ENCODE results near the gene TYMP.

Gene TYMP

DNA sequence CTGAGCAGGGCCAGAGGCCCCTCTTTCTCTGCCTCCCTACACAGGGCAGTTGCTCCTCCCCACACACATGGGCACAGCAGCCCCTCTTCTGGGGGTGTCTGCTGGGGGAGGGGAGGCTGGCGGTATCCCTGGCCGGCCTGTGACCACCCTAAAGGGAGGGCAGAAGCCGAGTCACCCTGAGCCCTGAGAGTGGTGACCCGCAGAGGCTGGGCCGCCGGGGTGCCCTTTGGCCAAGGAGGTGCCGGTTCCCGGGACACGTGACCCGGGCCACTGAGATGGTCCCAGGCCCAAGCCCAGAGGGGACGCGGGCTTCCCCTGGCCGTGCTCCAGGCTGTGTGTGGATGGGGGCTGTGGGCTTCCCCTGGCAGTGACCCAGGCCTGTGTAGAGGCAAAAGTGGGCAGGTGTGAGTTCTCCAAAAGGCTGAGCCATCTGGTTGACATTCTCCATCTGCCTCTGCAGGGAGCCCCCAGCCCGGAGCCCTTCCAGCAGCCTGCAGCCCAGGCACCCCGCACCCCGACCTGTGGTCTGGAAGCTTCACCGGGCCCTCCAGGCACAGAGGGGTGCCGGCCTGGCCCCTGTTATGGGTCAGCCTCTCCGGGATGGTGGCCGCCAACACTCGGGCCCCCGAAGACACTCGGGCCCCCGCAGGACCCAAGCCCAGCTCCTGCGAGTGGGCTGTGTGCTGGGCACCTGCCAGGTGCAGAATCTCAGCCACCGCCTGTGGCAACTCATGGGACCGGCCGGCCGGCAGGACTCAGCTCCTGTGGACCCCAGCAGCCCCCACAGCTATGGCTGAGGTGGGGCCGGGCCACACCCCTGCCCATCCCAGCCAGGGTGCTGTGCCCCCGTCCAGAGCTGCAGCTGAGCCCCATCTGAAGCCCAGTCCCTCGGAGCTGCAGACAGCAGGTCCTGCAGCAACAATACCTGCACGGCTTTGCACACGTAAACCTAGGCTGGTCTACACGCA, 47.4 kb downstream of the TYMP start:
- H3K9me2 ChIP-seq (replicated peaks; ENCODE audit: insufficient read depth, low read length), result no peaks in the 10 kb centered on the region
- TF ChIP-seq EZH2phosphoT487 (conservative IDR thresholded peaks at IDR 0.05; ENCODE audit: low read length), result no peak
- TF ChIP-seq CTCF (IDR thresholded peaks at IDR 0.05; ENCODE audit: insufficient read depth, low read length, poor library complexity, severe bottlenecking), result no peak
- H2AFZ ChIP-seq (ENCODE audit: low read depth, low read length, severe bottlenecking), result no peak overlapping the region
- peaks cover 11% of the 10 kb centered on the region; the same call in 1 of the 2 replicates for H3F3A ChIP-seq (ENCODE audit: insufficient read depth)
- H3K4me2 ChIP-seq (ENCODE audit: low read depth, low read length, poor library complexity, severe bottlenecking), result peak overlapping the region; percentile 56
- H3K27me3 ChIP-seq (ENCODE audit: low read length), result no peaks in the 10 kb centered on the region
- H3K36me3 ChIP-seq (ENCODE audit: low read length), result no peaks in the 10 kb centered on the region
- peak overlapping the region; percentile 49 for H3K4me3 ChIP-seq (ENCODE audit: insufficient read depth, low read length, poor library complexity, severe bottlenecking)
- no peaks in the 10 kb centered on the region for H3K79me2 ChIP-seq (ENCODE audit: insufficient read depth, low read length)
- no peaks in the 10 kb centered on the region for H3K9me3 ChIP-seq (ENCODE audit: insufficient read depth, low read length)
- peak overlapping the region; percentile 60 for H3K9ac ChIP-seq (ENCODE audit: low read length)
- H4K20me1 ChIP-seq (ENCODE audit: low read depth, low read length), result no peaks in the 10 kb centered on the region
- H3K27ac ChIP-seq (ENCODE audit: low read depth, low read length), result no peak overlapping the region

DNA sequence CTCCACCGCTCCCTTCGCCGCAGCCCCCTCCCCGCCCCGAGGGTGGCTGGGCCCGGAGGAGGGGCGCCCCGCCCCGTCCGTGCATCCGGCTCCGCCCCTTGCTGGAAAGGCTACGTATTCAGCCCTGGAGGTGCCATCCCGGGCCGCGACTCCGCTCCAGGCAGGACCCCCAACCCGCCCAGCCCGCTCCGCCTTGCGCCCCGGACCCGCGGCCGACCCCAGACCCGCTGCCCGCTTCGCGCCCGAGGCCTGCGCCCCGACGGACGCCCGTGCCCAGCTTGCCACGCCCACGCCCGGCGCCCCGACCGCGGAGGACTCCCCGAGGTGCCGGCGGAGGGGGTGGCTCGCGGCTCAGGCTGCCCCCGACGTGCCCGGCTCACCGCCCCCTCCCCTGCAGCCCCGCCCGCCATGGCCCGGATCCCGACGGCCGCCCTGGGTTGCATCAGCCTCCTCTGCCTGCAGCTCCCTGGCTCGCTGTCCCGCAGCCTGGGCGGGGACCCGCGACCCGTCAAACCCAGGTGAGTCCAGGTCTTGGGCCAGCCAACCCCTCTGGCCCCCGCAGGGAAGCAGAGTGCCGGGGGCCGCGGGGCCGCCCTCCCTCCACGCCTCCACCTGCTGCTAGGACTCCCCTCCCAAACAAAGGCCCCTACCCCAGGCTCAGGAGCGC, 48.2 kb downstream of the TYMP start, which contains the start of gene ADM2:
Gene ADM2, plus strand, starts transcription at position 104 of the 667 bp plus-strand sequence. Its CDS starts 305 bp downstream, at position 409.
- Histone ChIP-seq H3K27ac (ENCODE audit: low read depth, low read length) (no peak within 1 kb of the TSS), H2AFZ (ENCODE audit: low read depth, low read length, severe bottlenecking) (no peak within 1 kb of the TSS), H3K4me2 (ENCODE audit: low read depth, low read length, poor library complexity, severe bottlenecking) (peak within 1 kb of the TSS; percentile 56), H3K27me3 (ENCODE audit: low read length) (no peaks in the 10 kb centered on the region), H3K4me3 (ENCODE audit: insufficient read depth, low read length, poor library complexity, severe bottlenecking) (peak within 1 kb of the TSS; percentile 49), H3K9me3 (ENCODE audit: insufficient read depth, low read length) (no peaks in the 10 kb centered on the region), H3K36me3 (ENCODE audit: low read length) (no peaks in the 10 kb centered on the region), H3K9me2 (replicated peaks; ENCODE audit: insufficient read depth, low read length) (no peaks in the 10 kb centered on the region), H4K20me1 (ENCODE audit: low read depth, low read length) (no peaks in the 10 kb centered on the region), H3K79me2 (ENCODE audit: insufficient read depth, low read length) (no peaks in the 10 kb centered on the region), H3K9ac (ENCODE audit: low read length) (peak within 1 kb of the TSS; percentile 60), H3F3A (ENCODE audit: insufficient read depth) (peaks cover 11% of the 10 kb centered on the region; the same call in 1 of the 2 replicates)
- TF ChIP-seq EZH2phosphoT487 (conservative IDR thresholded peaks at IDR 0.05; ENCODE audit: low read length), result no peak
- no peak for TF ChIP-seq CTCF (IDR thresholded peaks at IDR 0.05; ENCODE audit: insufficient read depth, low read length, poor library complexity, severe bottlenecking)

DNA sequence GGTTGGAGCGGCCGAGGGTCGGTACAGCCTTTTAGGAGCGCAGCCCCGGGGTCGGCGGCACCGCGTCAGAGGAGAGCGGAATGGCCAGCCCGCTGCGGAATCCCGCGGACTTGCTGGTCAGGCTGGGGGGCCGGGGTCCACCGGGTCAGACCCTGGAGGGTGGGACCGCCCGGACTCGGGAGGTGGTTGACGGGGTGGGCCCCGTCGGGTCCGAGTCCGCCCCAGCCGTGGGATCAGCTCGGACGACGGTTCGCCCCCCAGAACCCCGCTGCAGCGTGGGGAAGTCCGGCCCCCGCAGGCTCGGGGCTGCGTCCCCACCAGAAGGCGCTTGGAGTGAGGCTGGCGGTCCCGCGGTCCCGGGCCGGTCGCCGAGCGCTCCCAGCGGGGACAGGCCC, 48.8 kb downstream of the TYMP start:
- Histone ChIP-seq H3K4me3 (ENCODE audit: insufficient read depth, low read length, poor library complexity, severe bottlenecking) (peak overlapping the region; percentile 49), H3K4me2 (ENCODE audit: low read depth, low read length, poor library complexity, severe bottlenecking) (peak overlapping the region; percentile 56), H3K27ac (ENCODE audit: low read depth, low read length) (no peak overlapping the region), H3K9ac (ENCODE audit: low read length) (peak overlapping the region; percentile 60; the same call in 1 of the 2 replicates), H3K9me3 (ENCODE audit: insufficient read depth, low read length) (no peaks in the 10 kb centered on the region), H3F3A (ENCODE audit: insufficient read depth) (peaks cover 7% of the 10 kb centered on the region; the same call in 1 of the 2 replicates), H3K27me3 (ENCODE audit: low read length) (no peaks in the 10 kb centered on the region), H3K36me3 (ENCODE audit: low read length) (no peaks in the 10 kb centered on the region), H3K79me2 (ENCODE audit: insufficient read depth, low read length) (no peaks in the 10 kb centered on the region), H4K20me1 (ENCODE audit: low read depth, low read length) (no peaks in the 10 kb centered on the region), H2AFZ (ENCODE audit: low read depth, low read length, severe bottlenecking) (no peak overlapping the region), H3K9me2 (replicated peaks; ENCODE audit: insufficient read depth, low read length) (no peaks in the 10 kb centered on the region)
- TF ChIP-seq CTCF (IDR thresholded peaks at IDR 0.05; ENCODE audit: insufficient read depth, low read length, poor library complexity, severe bottlenecking) (no peak), EZH2phosphoT487 (conservative IDR thresholded peaks at IDR 0.05; ENCODE audit: low read length) (no peak)
